LNCaP clone FGC (cell line): ENCODE data around the gene LYPD5.

Experiments
- DNase-seq: peaks from one replicate; pipeline ENCODE4 v3.0.0-alpha.2; 2011; ENCODE audit warnings: low read depth
- H3K4me3 ChIP-seq: 2 replicates; pipeline ENCODE4 v1.5.1; 2011; ENCODE audit warnings: mild to moderate bottlenecking, low read depth, low read length, control low read depth
- TF ChIP-seq, protein P1 (sequence below): IDR thresholded peaks from 2 replicates; pipeline ENCODE4 v1.5.1; 2012; ENCODE audit warnings: mild to moderate bottlenecking; ENCODE audit not compliant: control insufficient read depth, insufficient read depth; ENCODE audit errors: extremely low read depth

Gene LYPD5

DNA sequence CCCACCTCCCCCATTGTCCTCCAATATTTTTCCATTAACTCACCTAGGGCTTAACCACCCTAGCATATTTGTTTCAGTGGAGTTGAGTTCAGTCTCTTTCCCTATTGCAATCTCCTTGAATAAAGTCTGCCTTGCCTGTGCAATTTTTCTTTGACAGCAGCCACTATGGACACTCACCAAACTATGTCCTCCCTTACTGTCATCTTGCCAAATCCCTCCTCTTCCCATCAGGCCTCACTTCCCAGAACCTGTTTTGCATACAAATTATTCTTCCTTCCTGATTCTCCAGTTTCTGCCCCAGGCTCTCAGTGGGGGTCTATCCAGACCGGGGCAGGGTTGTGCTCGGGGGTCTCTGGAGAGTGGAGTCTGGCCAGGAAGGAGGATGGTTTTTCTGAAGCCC is 2.2 kb upstream of the LYPD5 start:
- no peak overlapping the region for H3K4me3 ChIP-seq
- no peak for DNase-seq
- TF ChIP-seq, protein P1, sequence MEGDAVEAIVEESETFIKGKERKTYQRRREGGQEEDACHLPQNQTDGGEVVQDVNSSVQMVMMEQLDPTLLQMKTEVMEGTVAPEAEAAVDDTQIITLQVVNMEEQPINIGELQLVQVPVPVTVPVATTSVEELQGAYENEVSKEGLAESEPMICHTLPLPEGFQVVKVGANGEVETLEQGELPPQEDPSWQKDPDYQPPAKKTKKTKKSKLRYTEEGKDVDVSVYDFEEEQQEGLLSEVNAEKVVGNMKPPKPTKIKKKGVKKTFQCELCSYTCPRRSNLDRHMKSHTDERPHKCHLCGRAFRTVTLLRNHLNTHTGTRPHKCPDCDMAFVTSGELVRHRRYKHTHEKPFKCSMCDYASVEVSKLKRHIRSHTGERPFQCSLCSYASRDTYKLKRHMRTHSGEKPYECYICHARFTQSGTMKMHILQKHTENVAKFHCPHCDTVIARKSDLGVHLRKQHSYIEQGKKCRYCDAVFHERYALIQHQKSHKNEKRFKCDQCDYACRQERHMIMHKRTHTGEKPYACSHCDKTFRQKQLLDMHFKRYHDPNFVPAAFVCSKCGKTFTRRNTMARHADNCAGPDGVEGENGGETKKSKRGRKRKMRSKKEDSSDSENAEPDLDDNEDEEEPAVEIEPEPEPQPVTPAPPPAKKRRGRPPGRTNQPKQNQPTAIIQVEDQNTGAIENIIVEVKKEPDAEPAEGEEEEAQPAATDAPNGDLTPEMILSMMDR = no peak

DNA sequence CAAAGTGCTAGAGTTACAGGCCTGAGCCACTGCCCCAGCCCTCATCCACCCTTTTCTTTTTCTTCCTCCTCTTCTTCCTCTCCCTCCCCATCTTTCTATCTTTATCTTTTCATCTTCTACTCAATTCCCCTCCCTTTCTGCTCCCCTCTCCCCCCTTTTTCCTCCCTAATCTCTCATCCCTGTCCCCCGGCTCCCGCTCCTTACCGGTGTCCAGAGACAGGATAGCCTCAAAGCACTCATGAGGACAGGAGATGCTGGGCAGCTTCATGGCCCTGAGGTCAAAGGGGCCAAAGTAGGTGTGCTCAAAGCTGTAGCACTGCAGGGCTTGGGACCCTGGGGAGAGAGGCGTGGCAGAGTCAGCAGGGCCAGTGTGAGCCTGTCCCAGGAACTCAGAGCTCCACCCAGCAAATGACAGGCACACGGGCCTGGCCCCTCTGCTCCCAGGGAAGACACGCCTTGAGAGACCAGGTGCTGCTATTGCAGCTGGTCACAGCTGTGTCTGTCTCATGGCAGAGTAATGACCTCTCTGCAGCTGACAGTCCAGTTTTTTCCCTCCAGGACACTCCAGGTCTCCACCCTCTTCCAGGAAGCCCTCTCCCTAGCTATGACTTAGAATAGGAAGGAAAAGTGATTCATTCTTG is 2.6 kb downstream of the LYPD5 start:
- H3K4me3 ChIP-seq = no peak overlapping the region
- no peak for DNase-seq
- TF ChIP-seq, protein P1 = no peak

DNA sequence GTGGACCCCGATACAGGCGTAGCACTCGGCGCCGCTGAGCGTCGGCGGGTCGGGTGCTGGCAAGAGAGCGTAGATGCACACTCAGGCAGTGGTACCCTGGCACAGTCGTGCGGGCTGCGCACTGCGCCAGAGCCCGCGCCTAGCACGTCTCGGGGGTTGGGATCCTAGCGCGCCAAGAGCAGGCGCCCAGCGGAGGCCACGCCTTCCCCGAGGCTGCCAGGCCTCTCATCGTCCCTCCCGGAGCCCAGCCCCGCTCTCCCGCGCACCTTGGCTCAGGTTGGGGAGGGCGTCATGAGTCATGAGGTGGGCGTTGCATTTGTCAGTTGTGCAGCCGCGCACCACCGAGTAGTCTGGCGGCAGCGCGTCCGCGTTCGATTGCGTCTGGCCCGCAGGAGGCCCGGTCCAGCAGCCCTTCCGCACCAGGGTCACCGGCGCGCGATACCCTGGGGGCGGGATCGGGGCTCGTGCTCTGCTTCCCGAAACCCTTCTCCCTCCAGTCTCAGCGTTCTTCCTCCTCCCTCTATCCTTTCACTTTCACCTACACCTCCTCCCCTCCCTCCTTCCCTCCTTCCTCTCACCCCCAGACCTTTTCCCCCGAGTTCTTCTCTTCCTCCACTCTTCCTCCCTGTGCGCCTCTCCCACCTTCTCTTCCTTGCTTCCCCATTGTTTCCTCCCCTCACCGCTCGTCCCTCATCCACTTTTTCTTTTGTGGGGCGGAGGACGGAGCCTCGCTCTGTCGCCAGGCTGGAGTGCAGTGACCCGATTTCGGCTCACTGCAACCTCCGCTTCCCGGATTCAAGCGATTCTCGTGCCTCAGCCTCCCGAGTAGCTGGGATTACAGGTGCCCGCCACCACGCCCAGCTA is 3.5 kb downstream of the LYPD5 start:
- TF ChIP-seq, protein P1 = no peak
- no peak for DNase-seq
- no peak overlapping the region for H3K4me3 ChIP-seq

DNA sequence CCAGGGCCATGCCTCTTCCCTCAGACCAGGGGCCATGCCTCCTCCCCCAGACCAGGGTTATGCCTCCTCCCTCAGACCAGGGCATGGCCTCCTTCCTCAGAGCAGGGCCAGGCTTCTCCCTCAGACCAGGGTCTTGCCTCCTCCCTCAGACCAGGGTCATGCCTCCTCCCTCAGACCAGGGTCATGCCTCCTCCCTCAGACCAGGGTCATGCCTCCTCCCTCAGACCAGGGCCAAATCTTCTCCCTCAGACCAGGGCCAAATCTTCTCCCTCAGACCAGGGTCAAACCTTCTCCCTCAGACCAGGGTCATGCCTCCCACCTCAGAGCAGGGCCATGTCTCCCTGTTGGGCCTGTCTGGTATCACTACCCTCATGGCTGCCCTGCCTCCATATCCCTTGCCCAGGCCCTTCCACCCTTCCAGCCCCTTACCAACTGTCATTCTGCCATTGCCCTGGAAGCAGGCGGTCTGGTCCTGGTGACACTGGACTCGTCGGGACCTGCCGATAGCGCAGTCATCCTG is 4.2 kb downstream of the LYPD5 start:
- DNase-seq = no peak
- no peak overlapping the region for H3K4me3 ChIP-seq
- TF ChIP-seq, protein P1 = no peak

DNA sequence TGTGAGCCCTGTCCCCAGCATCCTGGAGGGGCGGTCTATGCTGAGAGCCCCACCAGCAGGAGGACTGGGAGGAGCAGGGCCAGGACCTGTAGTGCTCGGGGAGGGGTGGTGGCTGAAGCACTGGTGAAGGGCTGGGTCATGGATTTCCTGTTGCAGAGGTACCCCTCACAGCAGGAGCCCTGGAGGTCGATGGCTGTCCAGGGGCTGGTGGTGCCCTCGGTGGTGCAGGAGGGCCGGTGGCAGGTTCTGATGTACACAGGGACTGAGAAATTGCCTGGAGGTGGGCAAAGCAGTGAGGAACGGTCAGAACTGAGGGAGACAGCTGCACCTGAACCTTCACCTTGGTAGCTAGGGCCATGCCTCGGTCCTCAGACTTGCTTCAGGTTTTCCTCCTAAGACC is 4.7 kb downstream of the LYPD5 start:
- DNase-seq = no peak
- no peak overlapping the region for H3K4me3 ChIP-seq
- TF ChIP-seq, protein P1 = no peak

DNA sequence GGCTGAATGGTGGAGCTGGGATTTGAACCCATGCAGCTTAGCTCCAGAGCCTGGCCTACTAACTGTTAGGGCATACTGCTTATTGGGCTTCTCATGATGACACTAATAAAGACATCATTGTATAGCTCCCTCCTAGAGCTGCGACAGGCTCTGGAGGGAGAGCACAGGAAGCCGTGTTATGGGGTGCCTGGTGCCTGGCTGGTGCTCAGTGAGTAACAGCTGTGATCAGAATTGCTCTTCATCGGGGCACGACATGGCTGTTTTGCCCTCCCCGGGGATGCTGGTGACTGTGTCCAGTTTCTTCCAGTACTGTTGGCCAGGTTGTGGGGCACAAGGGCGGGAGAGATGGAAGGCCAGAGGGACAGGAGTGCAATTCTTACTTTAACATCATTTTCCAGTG is 5.1 kb downstream of the LYPD5 start:
- TF ChIP-seq, protein P1 = no peak
- H3K4me3 ChIP-seq = no peak overlapping the region
- DNase-seq = no peak
